ENCODE measurements around the gene PLLP.
A peak's percentile ranks its signal among the peaks of the same experiment; 100 is the strongest.
"Not testable (repeated sequence)": the region's sequence is repeated elsewhere in the genome, so short reads cannot be mapped to it uniquely, and the experiment has no call there.

The PLLP gene

GRCh38 chr16:57271063-57271345 lies 13.5 kb downstream of the PLLP start:
- no peak for DNase-seq

- DNase-seq, result no peak
These were observed 14.0 kb downstream of the PLLP start for GRCh38 chr16:57270221-57271062.

GRCh38 chr16:57268804-57269800 lies 15.4 kb downstream of the PLLP start:
- DNase-seq, result no peak

- not testable (repeated sequence) for DNase-seq
These were observed 17.1 kb downstream of the PLLP start for GRCh38 chr16:57267343-57267742.

- DNase-seq, result peak in 1 of 2 experiments; percentile 24
These were observed 17.8 kb downstream of the PLLP start for GRCh38 chr16:57266531-57267260.

GRCh38 chr16:57265850-57266530 lies 18.5 kb downstream of the PLLP start:
- DNase-seq, result peak in 1 of 2 experiments; percentile 57

- DNase-seq, result no peak
These were observed 19.5 kb downstream of the PLLP start for GRCh38 chr16:57264950-57265371.

GRCh38 chr16:57264381-57264780 lies 20.1 kb downstream of the PLLP start:
- no peak for DNase-seq

GRCh38 chr16:57263541-57264351 lies 20.7 kb downstream of the PLLP start:
- no peak for DNase-seq

GRCh38 chr16:57262841-57263540 lies 21.5 kb downstream of the PLLP start:
- no peak for DNase-seq

- no peak for DNase-seq
These were observed 22.7 kb downstream of the PLLP start for GRCh38 chr16:57261806-57262205.

- DNase-seq, result no peak
These were observed 24.1 kb downstream of the PLLP start for GRCh38 chr16:57260294-57260929.

GRCh38 chr16:57258910-57259475 lies 25.5 kb downstream of the PLLP start:
- no peak for DNase-seq

GRCh38 chr16:57258226-57258909 lies 26.1 kb downstream of the PLLP start:
- DNase-seq, result no peak

- no peak for DNase-seq
These were observed 26.9 kb downstream of the PLLP start for GRCh38 chr16:57257455-57258070.

GRCh38 chr16:57256601-57257395 lies 27.7 kb downstream of the PLLP start:
- no peak for DNase-seq

- DNase-seq, result no peak
These were observed 28.6 kb downstream of the PLLP start for GRCh38 chr16:57255686-57256415.

All from NCI-H526 (cell line).